Activated naive CD8-positive, alpha-beta T cell treated with anti-CD3 and anti-CD28 coated beads for 36 hours (primary cell): Measurements from ENCODE around the gene EDAR. TPM values are rescaled to one million over a fixed set of nuclear protein-coding genes. Genes with fewer than 3 reads are reported as not detected.

Experiments
- DNase-seq: peaks from one replicate; pipeline ENCODE4 v3.0.0; 2021
- H3K27ac Mint-ChIP-seq: one replicate; pipeline ENCODE4 v1.8.0; 2022; ENCODE audit warnings: mild to moderate bottlenecking, moderate library complexity, mixed read lengths
- H3K27me3 Mint-ChIP-seq: one replicate; pipeline ENCODE4 v1.8.0; 2022; ENCODE audit warnings: mild to moderate bottlenecking, mixed read lengths
- H3K36me3 Mint-ChIP-seq: one replicate; pipeline ENCODE4 v1.8.0; 2021; ENCODE audit warnings: mild to moderate bottlenecking, mixed read lengths
- H3K4me1 Mint-ChIP-seq: one replicate; pipeline ENCODE4 v1.8.0; 2021; ENCODE audit warnings: mixed read lengths
- H3K4me3 Mint-ChIP-seq: one replicate; pipeline ENCODE4 v1.8.0; 2022; ENCODE audit warnings: mild to moderate bottlenecking, moderate library complexity, mixed read lengths
- H3K9me3 Mint-ChIP-seq: one replicate; pipeline ENCODE4 v1.8.0; 2022; ENCODE audit warnings: mixed read lengths
- total RNA-seq, 2 experiments: library from RNA; stranded (reverse); gene quantifications; one replicate each; pipeline ENCODE4 v1.2.3, GENCODE V29; 2021

The EDAR gene
- total RNA-seq, 2 experiments from 2014 or later, result 0.16 to 0.21 TPM

DNA sequence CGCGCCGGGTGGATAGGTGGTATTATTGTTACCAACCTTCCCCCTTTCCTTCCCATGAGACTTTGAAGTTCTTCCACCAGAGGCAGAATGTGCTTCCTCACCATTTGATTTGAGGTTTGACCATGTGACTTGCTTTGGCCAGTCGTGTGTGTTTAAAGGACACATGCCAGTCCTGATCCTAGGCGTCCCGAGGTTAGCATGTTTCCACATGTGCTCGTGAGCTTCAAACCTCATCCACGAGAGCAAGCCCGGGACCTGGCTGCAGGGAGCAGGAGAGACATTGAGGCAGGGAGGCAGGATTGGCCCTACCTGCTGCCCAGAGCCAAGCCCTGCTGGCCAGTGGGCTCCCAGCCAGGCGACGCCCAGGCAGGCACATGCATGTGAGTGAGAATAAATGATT is 27.4 kb upstream of the EDAR start:
- H3K4me1 Mint-ChIP-seq, result peaks cover 14% of the 10 kb centered on the region

DNA sequence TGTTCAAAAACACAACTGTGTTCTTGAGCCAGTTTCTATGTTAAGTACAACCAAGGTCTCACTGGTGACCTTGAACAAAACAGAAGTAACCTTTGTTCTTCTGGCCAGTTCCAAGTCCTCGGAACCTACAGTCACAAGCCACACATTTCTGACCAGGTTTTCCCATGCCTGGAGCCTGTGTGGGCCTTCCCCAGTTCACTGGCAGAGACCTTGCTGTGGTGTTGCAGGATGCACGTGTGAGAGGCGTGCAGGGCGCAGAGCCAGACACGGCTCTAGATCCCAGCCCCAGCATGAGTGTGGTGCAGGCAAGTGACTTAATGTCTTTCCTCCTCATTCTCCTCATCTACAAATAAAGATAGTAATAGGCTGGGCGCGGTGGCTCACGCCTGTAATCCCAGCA is 25.5 kb upstream of the EDAR start:
- no peak for DNase-seq
- Mint-ChIP-seq H3K27ac (no peak overlapping the region), H3K27me3 (no peaks in the 10 kb centered on the region), H3K9me3 (no peaks in the 10 kb centered on the region), H3K4me1 (peaks cover 13% of the 10 kb centered on the region), H3K36me3 (no peaks in the 10 kb centered on the region), H3K4me3 (no peak overlapping the region)

More for the DNA sequence above, 27.4 kb upstream of the EDAR start:
- Mint-ChIP-seq H3K27me3 (no peaks in the 10 kb centered on the region), H3K27ac (no peak overlapping the region), H3K9me3 (no peaks in the 10 kb centered on the region), H3K36me3 (no peaks in the 10 kb centered on the region), H3K4me3 (no peak overlapping the region)
- DNase-seq, result no peak

DNA sequence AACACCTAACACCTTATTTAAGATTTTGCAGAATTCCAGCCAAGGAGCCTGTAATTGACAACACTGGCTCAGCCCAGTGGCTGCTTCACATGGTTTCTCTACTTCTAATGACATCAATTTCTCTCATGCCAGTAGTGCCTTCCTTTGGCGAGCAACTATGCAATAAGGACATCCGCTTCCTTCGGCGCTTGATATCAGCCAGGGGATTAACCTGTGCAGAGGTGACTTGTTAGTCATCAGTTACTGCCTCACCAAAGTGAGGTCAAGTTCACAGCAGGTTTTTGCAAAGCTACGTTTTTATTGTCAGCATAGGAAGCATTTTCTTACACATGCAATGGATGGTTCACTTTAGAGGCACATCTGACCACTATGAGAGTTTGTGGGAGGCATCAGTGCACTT is 24.0 kb upstream of the EDAR start:
- Mint-ChIP-seq H3K27ac (no peak overlapping the region), H3K4me3 (no peak overlapping the region), H3K36me3 (no peaks in the 10 kb centered on the region), H3K9me3 (no peaks in the 10 kb centered on the region), H3K4me1 (peaks cover 12% of the 10 kb centered on the region), H3K27me3 (no peaks in the 10 kb centered on the region)
- DNase-seq, result no peak

DNA sequence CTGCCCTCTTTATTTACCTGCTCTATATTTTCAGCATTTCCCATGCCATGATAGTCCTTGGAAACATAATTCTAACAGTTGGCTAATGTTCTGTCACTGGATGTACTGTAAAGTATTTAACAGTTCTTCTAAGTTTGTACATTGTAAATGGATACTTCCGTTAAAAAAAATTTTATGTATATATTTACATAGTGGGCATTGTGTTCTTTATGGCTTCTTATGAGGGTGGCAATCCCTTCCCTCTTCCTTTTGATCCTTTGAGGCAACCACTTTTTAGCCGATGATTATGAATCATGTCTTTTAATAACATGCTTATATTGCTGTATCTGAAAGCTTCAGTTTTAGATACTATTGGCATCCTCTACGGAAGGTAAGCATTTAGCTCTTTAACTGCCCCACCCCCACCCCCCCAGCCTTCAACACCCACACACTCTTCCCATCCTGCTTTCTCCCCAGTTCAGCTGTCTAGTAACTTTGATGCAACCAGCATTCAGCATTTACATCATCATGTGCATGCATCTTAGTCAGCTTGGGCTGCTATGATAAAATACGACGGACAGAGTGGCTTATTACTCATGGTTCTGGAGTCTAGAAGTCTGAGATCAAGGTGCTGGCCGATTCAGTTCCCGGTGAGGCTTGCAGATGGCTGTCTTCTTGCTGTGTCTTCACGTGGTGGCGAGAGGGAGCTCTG is 21.0 kb upstream of the EDAR start:
- DNase-seq, result no peak
- peaks cover 12% of the 10 kb centered on the region for H3K4me1 Mint-ChIP-seq
- no peaks in the 10 kb centered on the region for H3K27me3 Mint-ChIP-seq
- no peaks in the 10 kb centered on the region for H3K36me3 Mint-ChIP-seq
- no peak overlapping the region for H3K4me3 Mint-ChIP-seq
- H3K9me3 Mint-ChIP-seq, result no peaks in the 10 kb centered on the region
- H3K27ac Mint-ChIP-seq, result no peak overlapping the region

DNA sequence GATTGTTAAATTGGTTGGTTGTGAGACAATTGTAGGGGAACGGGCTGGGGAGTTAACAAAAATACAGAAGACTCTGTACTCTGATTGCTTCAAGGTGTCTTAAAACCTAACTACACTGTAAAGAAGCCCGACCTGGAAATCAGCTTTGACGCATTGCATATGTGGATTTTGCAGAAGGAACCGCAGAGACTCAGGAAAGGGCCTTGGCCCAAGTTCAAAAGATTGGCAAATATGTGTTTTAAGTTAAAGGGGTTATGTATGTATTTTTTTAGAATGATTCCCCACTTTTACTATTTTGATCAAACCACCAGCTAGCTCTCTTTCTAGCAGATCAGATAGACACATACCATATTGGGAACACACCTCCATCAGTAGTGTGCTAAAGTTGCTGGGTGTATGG is 18.0 kb upstream of the EDAR start:
- Mint-ChIP-seq H3K27ac (no peak overlapping the region), H3K9me3 (no peaks in the 10 kb centered on the region), H3K4me1 (peaks cover 12% of the 10 kb centered on the region), H3K36me3 (no peaks in the 10 kb centered on the region), H3K4me3 (no peak overlapping the region), H3K27me3 (no peaks in the 10 kb centered on the region)
- no peak for DNase-seq

DNA sequence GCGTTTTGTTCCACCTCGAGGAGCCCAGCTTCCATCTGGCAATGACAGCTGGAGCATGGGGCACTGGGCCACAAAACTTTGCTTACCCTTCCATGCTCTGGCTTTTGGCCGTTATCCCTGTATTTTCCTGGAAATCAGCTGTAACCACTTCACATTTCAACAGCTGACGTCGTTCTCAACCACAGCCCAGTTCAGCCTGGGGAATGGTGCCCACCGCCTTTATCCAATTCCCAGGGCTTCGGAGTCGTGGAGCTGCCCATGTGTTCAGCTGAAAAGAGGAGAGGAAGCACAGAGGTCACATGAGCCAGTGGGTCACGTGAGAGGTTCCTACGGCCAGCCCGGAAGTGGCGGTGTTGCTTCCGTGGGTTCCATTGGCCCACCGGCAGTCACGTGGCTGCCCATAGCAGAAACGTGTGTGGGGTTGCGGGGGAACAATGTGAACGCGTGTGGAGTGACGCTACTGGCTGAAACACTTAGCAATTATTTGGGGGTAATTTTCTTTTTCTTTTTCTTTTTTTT is 16.7 kb upstream of the EDAR start:
- Mint-ChIP-seq H3K4me1 (peaks cover 16% of the 10 kb centered on the region), H3K27me3 (no peaks in the 10 kb centered on the region), H3K4me3 (no peak overlapping the region), H3K36me3 (no peaks in the 10 kb centered on the region), H3K27ac (no peak overlapping the region), H3K9me3 (no peaks in the 10 kb centered on the region)
- no peak for DNase-seq

DNA sequence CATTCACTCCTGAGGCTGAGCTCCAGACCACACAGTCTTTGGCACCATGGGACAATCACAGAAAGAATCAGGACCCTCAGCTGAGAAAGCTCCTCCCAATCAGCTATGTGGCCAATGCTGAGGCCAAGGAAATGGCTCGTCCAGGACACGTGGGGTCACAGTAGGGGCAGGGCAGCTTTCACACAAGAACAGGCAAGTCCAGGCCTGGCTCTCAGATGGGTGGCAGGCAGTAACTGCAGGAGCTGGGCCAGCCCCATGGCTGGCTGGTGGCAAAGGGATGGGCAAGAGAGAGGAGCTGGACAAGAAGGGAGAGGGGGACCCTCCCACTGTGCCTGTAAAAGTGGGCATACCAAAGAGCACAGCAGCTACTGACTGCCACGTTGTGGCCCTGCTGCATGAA is 12.2 kb upstream of the EDAR start:
- Mint-ChIP-seq H3K27me3 (no peaks in the 10 kb centered on the region), H3K36me3 (no peaks in the 10 kb centered on the region), H3K9me3 (no peaks in the 10 kb centered on the region), H3K4me3 (no peak overlapping the region), H3K27ac (no peak overlapping the region), H3K4me1 (peaks cover 10% of the 10 kb centered on the region)
- DNase-seq, result no peak

DNA sequence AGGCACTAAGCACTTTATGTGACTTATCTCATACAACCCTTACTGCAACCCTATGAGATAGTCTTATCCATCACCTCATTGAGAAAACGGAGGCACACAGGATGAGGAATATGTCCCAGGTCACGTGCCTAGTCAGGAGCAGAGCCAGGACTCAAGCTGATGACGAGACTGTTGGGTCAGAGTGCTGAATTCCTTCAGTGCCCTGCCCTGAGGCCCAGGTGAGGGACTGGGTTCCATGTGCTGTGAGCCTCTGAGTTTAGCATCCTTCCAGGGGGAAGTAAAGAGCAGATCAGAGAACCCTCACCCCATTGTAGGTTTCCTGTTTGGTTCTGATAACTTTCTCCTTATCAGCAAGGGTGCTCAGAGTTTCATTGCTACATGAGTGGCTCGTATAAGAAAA is 11.7 kb upstream of the EDAR start:
- Mint-ChIP-seq H3K36me3 (no peaks in the 10 kb centered on the region), H3K27me3 (no peaks in the 10 kb centered on the region), H3K27ac (no peak overlapping the region), H3K9me3 (no peaks in the 10 kb centered on the region), H3K4me1 (peaks cover 10% of the 10 kb centered on the region), H3K4me3 (no peak overlapping the region)
- DNase-seq, result no peak

DNA sequence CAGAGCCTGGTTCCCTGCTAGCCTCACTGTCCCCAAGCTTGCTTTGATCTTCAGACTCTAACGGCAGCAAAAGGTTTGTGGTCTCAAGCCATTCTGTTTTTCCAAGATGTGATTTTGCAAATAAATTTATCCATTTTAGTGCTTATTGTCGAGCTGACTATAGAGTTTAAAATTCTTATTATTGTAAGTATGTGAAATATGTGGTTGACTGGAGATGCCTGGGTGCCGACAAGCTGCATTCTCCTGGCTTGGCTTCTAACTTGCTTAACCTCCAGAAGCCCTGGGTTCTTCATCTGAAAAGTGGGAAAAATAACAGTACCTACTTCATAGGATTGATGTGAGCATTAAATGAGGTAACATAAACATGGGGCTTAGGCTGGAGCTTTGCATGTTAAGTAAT is 9.9 kb upstream of the EDAR start:
- H3K4me1 Mint-ChIP-seq, result peaks cover 10% of the 10 kb centered on the region
- H3K27ac Mint-ChIP-seq, result no peak overlapping the region
- H3K27me3 Mint-ChIP-seq, result no peaks in the 10 kb centered on the region
- no peaks in the 10 kb centered on the region for H3K36me3 Mint-ChIP-seq
- H3K4me3 Mint-ChIP-seq, result no peak overlapping the region
- H3K9me3 Mint-ChIP-seq, result no peaks in the 10 kb centered on the region
- no peak for DNase-seq

DNA sequence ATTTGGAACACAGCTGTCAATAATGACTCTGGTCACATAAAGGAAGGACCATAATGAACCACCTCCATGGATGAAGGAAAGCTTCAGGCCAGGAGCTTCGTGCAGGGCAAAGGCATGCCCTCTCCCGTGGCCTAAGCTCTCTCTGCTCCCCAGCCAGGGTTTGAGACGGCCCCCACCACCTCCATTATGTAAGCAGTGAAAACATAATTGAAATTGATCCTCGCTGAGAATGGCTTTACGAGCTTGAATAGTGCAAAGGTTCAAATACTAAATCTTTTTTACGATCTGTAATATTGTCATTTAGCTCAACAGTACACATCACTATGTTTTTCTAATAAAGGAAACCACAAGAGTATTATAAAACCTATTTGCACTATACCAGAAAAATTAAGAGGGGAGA is 5.2 kb upstream of the EDAR start:
- Mint-ChIP-seq H3K4me1 (peaks cover 8% of the 10 kb centered on the region), H3K27me3 (no peaks in the 10 kb centered on the region), H3K36me3 (no peaks in the 10 kb centered on the region), H3K27ac (no peak overlapping the region), H3K9me3 (no peaks in the 10 kb centered on the region), H3K4me3 (no peak overlapping the region)
- no peak for DNase-seq

DNA sequence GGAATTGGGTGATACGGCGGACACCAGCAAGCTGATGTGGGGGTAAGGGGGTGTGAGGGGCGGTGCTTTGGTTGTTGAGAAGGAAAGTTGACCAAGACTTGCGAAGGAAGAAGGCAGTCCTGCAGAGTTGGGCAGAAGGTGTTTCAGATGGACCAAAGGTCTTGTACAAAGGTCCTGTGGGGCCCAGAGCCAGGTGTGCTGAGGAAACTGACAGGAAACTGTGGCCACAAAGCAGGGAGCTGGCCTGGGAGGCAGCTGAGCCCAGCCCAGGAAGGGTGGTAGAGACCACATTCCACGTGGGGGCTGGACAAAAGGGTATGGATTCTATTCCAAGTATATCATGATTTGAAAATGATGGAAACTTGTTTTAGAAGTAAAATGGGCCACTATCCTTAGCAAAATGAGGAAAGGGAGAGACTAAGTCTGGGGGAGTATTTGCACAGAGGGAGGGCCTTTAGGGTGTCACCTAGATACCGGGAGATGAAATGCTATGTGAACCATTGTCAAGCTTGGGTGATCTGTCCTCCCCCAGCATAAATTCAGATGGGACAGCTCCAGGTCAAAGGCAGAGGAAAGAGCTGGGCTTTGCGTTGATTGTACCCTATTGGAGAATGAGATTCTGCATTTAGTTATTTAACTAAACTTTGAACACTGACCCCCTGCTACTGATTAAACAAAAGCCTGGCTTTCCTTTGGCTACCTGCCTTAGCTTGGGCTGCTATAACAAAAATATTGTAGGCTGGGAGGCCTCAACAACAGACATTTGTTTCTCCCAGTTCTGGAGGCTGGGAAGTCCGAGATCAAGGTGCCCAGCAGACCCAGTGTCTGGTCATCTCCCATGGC is 4.3 kb upstream of the EDAR start:
- Mint-ChIP-seq H3K9me3 (no peaks in the 10 kb centered on the region), H3K4me1 (peaks cover 13% of the 10 kb centered on the region), H3K36me3 (no peaks in the 10 kb centered on the region), H3K27ac (no peak overlapping the region), H3K27me3 (no peaks in the 10 kb centered on the region), H3K4me3 (no peak overlapping the region)
- DNase-seq, result no peak

DNA sequence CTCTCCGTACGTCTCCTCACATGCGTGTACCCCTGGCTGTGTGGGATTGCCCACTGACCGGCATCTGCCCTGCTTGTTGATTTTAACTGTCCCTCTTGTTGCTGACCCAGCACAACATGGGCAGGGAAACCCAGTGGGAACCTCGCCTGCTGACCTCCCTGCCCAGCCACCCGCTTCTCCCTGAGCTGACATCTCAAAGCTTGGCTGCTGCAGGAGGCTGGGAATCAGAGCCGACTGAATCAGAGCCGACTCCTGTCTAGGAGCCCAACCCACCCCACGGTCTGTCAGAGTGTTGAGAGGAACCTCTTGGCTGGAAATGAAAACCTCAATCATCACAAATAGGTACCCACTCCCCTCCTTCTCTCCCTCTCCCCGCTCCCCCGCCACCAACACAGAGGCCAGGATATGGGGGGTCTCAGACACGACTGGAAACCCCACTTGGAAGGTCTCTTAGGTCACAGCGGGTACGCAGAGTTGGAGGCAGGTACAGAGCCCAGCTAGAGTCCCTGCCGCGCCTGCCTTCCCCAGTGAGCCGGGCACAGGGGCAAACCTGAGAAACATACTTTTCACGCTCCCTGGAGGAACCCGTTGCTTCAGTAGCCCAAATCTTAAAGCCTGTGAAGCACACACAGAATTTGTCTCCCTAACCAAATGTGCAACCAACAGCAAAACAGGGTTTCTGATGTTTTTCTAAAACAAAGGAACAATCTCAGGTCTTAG is 784 bp downstream of the EDAR start:
- peaks cover 43% of the 10 kb centered on the region for H3K4me1 Mint-ChIP-seq
- H3K27me3 Mint-ChIP-seq, result no peaks in the 10 kb centered on the region
- H3K27ac Mint-ChIP-seq, result peak overlapping the region; percentile 57
- H3K9me3 Mint-ChIP-seq, result no peaks in the 10 kb centered on the region
- H3K36me3 Mint-ChIP-seq, result no peaks in the 10 kb centered on the region
- no peak for DNase-seq
- H3K4me3 Mint-ChIP-seq, result peak overlapping the region; percentile 63

DNA sequence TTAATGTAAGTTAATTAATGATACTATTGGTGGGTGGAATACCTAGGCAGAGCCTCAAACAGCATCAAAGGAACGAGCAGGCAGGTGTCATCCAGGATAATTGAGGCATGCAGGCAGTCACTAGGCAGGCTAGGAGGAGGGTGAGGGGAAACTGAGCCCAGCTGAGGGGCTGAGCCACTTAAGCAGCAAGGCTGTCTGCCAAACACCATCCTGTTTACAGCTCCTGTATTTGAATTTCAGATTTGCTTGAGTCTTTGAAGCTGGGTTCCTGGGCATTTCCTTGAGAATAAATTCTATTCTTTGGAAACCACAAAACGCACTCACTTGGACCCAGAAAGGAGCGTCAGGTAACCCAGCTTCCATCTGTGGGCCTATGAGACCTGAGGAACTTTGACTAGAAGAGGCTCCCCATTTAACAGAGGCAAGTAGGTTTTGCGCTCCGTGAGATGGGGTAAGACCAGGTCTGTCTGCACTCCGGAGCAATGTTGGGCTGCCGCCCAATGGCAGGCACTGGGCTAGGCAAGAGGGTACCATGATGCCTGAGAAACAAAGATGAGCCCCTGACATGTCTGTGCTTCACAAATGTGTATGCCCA is 2.0 kb downstream of the EDAR start:
- H3K4me3 Mint-ChIP-seq, result peak overlapping the region; percentile 60
- H3K27me3 Mint-ChIP-seq, result no peaks in the 10 kb centered on the region
- H3K36me3 Mint-ChIP-seq, result no peaks in the 10 kb centered on the region
- DNase-seq, result peak; percentile 42
- H3K27ac Mint-ChIP-seq, result peak overlapping the region; percentile 12
- no peaks in the 10 kb centered on the region for H3K9me3 Mint-ChIP-seq
- H3K4me1 Mint-ChIP-seq, result peaks cover 48% of the 10 kb centered on the region

DNA sequence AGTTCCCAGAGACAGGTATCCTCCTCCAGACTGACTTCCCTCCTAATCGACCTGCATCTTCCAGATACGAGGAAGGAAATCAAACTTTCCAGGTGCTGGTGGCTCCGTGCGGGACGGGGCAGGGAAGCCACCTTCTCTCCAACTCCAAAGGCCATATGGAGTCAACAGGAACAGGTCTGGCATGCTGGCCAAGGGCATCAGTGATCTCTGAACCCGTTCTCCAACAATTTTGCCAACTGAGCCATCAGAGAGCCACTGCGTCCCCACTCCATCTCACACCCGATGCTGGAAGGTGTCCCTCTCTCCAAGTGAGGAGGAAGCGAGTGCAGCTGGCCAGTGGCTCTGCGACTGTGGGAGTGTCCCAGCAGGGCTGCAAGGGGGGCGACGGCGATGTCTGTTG is 5.4 kb downstream of the EDAR start:
- DNase-seq, result no peak
- Mint-ChIP-seq H3K27ac (no peak overlapping the region), H3K36me3 (no peaks in the 10 kb centered on the region), H3K4me1 (peaks cover 47% of the 10 kb centered on the region), H3K9me3 (no peaks in the 10 kb centered on the region), H3K27me3 (no peaks in the 10 kb centered on the region), H3K4me3 (no peak overlapping the region)

DNA sequence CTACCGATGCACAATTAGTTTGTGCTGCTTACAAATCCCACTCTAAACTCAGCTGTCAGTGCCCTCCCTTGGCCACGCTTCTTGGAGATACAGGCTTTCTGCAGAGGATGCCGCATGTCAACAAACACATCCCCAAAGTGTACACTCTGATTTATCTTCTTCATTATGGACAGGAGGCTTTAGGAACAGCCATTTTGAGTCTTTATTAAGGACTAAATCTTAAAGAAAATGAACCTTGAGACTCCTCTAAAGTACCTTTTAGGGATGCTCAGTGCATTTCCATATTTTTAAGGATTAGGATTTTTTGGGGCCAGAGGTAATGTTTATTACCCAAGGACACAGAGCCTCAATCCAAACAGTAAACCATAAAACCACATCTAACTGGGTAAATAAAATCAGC is 6.0 kb downstream of the EDAR start:
- Mint-ChIP-seq H3K4me1 (peaks cover 47% of the 10 kb centered on the region), H3K36me3 (no peaks in the 10 kb centered on the region), H3K27ac (no peak overlapping the region), H3K27me3 (no peaks in the 10 kb centered on the region), H3K9me3 (no peaks in the 10 kb centered on the region), H3K4me3 (no peak overlapping the region)
- no peak for DNase-seq
